Esophagus squamous epithelium (tissue), 5 donors: Measurements from ENCODE around the gene ASNS. TPM values are rescaled to one million over a fixed set of nuclear protein-coding genes. Genes with fewer than 3 reads are reported as not detected.
A peak's percentile ranks its signal among the peaks of the same experiment; 100 is the strongest.
"Not testable (repeated sequence)": the region's sequence is repeated elsewhere in the genome, so short reads cannot be mapped to it uniquely, and the experiment has no call there.

ENCODE experiments used
- DNase-seq: peaks from one replicate; lab custom pipeline; 2025; lab: John Stamatoyannopoulos, UW
- H3K27ac ChIP-seq, 4 donors: fragments of 200-600 bp; sonication (generic); one replicate each; pipeline ENCODE4 v1.5.1; 2016 to 2019; ENCODE audit warnings: mild to moderate bottlenecking in 1 of 4
- H3K27me3 ChIP-seq, 4 donors: fragments of 200-600 bp; sonication (generic); 1 replicate in 3 of 4; 2 replicates in 1 of 4; pipeline versions ENCODE4 v1.5.1 to v1.6.0; 2017 to 2021; ENCODE audit warnings: antibody characterized with exemption in 1 of 4
- H3K36me3 ChIP-seq, 3 donors: fragments of 200-600 bp; sonication (generic); one replicate each; pipeline ENCODE4 v1.5.1; 2016 to 2019
- H3K4me1 ChIP-seq, 3 donors: fragments of 200-600 bp; sonication (generic); one replicate each; pipeline ENCODE4 v1.5.1; 2017 to 2019
- H3K4me3 ChIP-seq, 4 donors: fragments of 200-600 bp; sonication (generic); 1 replicate in 3 of 4; 2 replicates in 1 of 4; pipeline ENCODE4 v1.5.1; 2016 to 2019; ENCODE audit warnings: mild to moderate bottlenecking in 2 of 4, moderate library complexity in 1 of 4
- H3K9me3 ChIP-seq, 3 donors: fragments of 200-600 bp; sonication (generic); one replicate each; pipeline ENCODE4 v1.5.1; 2016 to 2019
- POLR2A ChIP-seq, 4 donors: fragments of 450-650 bp; IDR thresholded peaks; one replicate each; pipeline ENCODE4 v1.6.1; 2017; ENCODE audit warnings: antibody characterized with exemption in 4 of 4, mild to moderate bottlenecking in 4 of 4, moderate library complexity in 3 of 4
- WGBS, 2 donors: methylation state at CpG; one replicate each; pipeline ENCODE4 v1.1.5; 2018; 5-methylcytosine and 5-hydroxymethylcytosine counted together
- intact Hi-C: fragments of 100-400 bp; cut with DNase I; formaldehyde crosslinking; loops from one replicate; pipeline ENCODE4 v1.15.0; 2022
- total RNA-seq, 4 donors: library from RNA; depleted of rRNA; stranded (reverse); fragments of >200 nt; gene quantifications; one replicate each; pipeline ENCODE4 v1.1.0, GENCODE V29; 2016
- TF ChIP-seq, protein P1 (sequence below), 6 experiments: fragments of 450-650 bp in 4 of 6; fragments of 200-600 bp in 2 of 6; sonication (generic) in 2 of 6; IDR thresholded peaks; one replicate each; pipeline ENCODE4 v1.5.1; 2016 to 2019; ENCODE audit warnings: antibody characterized with exemption in 6 of 6, mild to moderate bottlenecking in 4 of 6, moderate library complexity in 4 of 6
- donor health status: DM: yes; HTN: yes; CAD: no.

Gene ASNS, protein sequence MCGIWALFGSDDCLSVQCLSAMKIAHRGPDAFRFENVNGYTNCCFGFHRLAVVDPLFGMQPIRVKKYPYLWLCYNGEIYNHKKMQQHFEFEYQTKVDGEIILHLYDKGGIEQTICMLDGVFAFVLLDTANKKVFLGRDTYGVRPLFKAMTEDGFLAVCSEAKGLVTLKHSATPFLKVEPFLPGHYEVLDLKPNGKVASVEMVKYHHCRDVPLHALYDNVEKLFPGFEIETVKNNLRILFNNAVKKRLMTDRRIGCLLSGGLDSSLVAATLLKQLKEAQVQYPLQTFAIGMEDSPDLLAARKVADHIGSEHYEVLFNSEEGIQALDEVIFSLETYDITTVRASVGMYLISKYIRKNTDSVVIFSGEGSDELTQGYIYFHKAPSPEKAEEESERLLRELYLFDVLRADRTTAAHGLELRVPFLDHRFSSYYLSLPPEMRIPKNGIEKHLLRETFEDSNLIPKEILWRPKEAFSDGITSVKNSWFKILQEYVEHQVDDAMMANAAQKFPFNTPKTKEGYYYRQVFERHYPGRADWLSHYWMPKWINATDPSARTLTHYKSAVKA
- 10 to 100 TPM in 2 of 4 donors, 1 to 10 TPM in 2; 7.5 to 19.8 (median 10.7) TPM for total RNA-seq

DNA sequence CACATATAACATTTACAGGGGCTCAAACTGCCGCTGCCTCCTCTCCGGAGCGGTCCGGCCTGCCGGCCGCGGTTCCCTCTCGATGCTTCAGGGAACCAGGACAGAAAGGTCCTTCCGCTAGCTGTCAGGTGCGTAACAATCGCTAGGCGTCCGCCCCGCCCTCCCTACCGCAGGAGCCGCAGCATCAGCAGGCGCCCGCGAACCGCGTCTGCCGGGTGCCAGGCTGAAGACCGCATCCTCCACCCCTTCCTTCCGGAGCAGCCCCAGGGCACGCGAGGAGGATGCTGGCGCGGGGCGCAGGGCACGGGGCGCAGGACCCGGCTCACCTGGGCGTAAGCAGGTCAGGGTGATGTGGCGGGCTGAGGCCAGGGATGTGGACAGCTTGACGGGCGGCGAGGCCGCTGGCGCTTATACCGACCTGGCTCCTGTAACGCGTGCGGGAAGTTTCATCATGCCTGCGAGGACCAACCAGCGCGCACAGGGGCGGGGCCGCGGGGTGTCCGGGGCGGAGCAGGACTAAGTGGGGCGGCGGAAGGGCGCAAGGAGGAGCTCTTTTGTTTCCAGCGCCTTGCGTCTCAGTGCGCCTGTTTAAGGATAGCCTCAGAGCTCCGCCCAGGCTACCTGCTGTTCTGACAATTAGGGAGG is at the start of gene ASNS:
TSS of gene ASNS (minus strand) at position 384 of the 645 bp plus-strand sequence. CDS start 3,252 bp downstream, outside the sequence.
- TF ChIP-seq, protein P1, sequence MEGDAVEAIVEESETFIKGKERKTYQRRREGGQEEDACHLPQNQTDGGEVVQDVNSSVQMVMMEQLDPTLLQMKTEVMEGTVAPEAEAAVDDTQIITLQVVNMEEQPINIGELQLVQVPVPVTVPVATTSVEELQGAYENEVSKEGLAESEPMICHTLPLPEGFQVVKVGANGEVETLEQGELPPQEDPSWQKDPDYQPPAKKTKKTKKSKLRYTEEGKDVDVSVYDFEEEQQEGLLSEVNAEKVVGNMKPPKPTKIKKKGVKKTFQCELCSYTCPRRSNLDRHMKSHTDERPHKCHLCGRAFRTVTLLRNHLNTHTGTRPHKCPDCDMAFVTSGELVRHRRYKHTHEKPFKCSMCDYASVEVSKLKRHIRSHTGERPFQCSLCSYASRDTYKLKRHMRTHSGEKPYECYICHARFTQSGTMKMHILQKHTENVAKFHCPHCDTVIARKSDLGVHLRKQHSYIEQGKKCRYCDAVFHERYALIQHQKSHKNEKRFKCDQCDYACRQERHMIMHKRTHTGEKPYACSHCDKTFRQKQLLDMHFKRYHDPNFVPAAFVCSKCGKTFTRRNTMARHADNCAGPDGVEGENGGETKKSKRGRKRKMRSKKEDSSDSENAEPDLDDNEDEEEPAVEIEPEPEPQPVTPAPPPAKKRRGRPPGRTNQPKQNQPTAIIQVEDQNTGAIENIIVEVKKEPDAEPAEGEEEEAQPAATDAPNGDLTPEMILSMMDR (IDR thresholded peaks at IDR 0.05) = no peak
- peak in 2 of 4 donors; percentile 50 to 75 for TF ChIP-seq POLR2A (IDR thresholded peaks at IDR 0.05)
- intact Hi-C loops = no loop called here
- Histone ChIP-seq H3K4me1 (peaks cover 0 to 20% (median 0%) of the 10 kb centered on the region in 3 donors), H3K27me3 (no peaks in the 10 kb centered on the region), H3K9me3 (no peaks in the 10 kb centered on the region), H3K4me3 (peak within 1 kb of the TSS; percentile 60 to 78 (median 75)), H3K36me3 (peaks cover 0 to 15% (median 0%) of the 10 kb centered on the region in 3 donors), H3K27ac (peak within 1 kb of the TSS; percentile 70 to 89 (median 82))
- peak; percentile 62 for DNase-seq
- WGBS, 2 donors = 0 to 2% methylated on average over 6 to 10 of the region's 58 CpGs

DNA sequence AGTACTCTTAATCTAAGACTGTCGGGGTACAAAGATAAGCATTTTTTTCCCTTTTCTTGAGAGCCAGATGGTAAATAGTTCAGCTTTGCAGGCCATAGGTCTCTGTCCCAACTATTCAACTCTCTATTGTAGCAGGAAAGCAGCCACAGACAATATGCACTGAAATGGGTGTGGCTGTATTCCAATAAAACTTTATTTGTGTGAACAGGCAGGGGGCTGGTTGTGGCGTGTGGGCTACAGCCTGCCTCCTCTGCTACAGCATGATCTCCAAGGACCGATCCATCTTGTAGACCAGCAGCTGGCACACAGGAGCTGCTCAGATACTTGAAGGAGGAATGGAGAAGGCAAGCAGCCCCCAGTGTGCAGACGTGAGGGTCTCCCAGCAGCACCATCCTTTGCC is 49.0 kb upstream of the ASNS start:
- 86 to 100% methylated on average over 1 of the region's 4 CpGs for WGBS, 2 donors
- H3K9me3 ChIP-seq, H3K27me3 ChIP-seq, H3K27ac ChIP-seq, H3K4me3 ChIP-seq, H3K36me3 ChIP-seq, intact Hi-C loops, H3K4me1 ChIP-seq, DNase-seq: not testable (repeated sequence)

DNA sequence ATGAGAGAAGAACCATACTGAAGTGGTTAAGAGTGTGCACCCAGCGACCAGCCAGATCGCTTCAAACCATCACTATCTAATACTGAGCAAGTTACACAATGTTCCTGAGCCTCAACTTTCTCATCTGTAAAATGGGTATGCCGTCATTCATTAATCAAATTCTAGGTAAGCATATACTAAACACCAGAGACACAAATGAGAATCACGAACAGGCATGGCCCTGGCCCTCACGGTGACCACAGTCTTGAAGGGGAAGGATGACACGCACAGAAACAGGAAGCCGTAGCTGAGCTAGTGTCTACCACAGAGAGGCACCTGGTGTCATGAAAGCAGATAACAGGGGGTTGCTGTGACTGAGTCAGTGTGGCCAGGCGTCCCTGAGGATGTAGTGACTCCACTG is 43.1 kb upstream of the ASNS start:
- intact Hi-C loops, H3K9me3 ChIP-seq, H3K4me1 ChIP-seq, H3K4me3 ChIP-seq, H3K36me3 ChIP-seq, H3K27me3 ChIP-seq, H3K27ac ChIP-seq, DNase-seq: not testable (repeated sequence)
- WGBS, 2 donors = 85 to 88% methylated on average over 4 to 7 of the region's 8 CpGs

DNA sequence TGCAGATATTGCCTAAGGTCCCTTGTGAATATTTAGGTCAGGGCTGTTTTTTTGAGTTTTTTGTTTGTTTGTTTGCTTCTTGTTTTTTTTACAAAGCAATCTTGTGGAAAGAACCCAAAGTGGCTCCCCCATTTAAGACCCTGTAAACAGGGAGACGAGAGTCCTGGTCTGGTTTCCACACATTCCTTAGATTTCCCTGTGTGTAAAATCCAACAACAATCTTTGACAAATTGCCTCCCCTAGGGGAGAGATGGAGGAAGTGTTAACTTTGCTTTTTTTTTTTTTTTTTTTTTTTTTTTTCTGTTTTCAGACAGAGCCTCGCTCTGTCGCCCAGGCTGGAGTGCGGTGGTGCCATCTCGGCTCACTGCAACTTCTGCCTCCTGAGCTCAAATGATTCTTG is 40.1 kb upstream of the ASNS start:
- DNase-seq, H3K27me3 ChIP-seq, H3K4me3 ChIP-seq, H3K9me3 ChIP-seq, intact Hi-C loops, H3K27ac ChIP-seq, H3K36me3 ChIP-seq, H3K4me1 ChIP-seq: not testable (repeated sequence)
- WGBS, 2 donors = 70 to 82% methylated on average over 5 of the region's 5 CpGs

DNA sequence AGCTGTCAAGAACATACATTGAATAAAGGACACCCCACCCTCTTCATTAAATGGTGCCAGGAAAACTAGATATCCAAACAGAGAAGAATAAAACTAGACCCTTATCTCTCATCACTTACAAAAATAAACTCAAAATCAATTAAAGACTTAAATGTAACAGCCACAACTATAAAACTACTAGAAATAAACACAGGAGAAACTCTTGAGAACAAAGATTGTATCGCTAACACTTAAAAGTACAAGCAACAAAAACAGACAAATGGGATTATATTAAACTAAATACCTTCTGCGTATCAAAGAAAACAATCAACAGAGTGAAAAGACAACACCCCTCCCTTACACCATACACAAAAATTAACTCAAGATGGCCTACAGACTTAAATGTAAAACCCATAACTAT is 24.7 kb upstream of the ASNS start:
- H3K4me1 ChIP-seq, DNase-seq, intact Hi-C loops, H3K4me3 ChIP-seq, H3K36me3 ChIP-seq, H3K27me3 ChIP-seq, H3K27ac ChIP-seq, H3K9me3 ChIP-seq: not testable (repeated sequence)
- 80 to 82% methylated on average over 2 of the region's 2 CpGs for WGBS, 2 donors

DNA sequence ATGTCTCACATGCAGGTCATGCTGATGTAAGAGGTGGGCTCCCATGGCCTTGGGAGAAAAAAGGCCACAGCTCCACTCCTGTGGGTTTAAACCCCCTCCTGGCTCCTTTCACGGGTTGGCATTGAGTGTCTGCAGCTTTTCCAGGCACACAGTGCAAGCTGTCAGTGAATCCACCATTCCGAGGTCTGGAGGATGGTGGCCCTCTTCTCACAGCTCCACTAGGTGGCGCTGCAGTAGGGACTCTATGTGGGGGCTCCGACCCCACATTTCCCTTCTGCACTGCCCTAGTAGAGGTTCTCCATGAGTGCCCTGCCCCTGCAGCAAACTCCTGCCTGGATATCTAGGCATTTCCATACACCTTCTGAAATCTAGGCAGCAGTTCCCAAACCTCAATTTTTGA is 19.5 kb upstream of the ASNS start:
- DNase-seq, intact Hi-C loops, H3K9me3 ChIP-seq, H3K36me3 ChIP-seq, H3K27me3 ChIP-seq, H3K4me3 ChIP-seq, H3K4me1 ChIP-seq, H3K27ac ChIP-seq: not testable (repeated sequence)
- 28 to 40% methylated on average over 4 of the region's 4 CpGs for WGBS, 2 donors

DNA sequence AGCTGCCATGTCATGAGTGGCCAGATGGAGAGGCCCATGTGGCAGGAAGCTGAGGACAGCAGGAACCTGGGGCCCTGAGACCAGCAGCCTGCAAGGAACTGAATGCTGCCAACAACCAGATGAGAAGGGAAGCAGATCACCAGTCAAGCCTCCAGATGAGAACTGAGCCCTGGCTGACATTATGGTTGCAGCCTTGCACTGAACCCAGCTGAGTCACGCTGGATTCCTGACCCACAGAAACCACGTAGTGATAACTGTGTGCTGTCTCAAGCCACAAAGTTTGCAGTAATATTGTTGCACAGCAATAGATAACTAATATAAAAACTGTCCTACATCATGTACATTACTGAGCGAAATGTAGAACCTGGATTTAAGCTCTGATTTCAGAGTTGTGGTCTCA is 7.3 kb upstream of the ASNS start:
- H3K9me3 ChIP-seq, DNase-seq, H3K27ac ChIP-seq, H3K27me3 ChIP-seq, H3K4me1 ChIP-seq, H3K36me3 ChIP-seq, intact Hi-C loops, H3K4me3 ChIP-seq: not testable (repeated sequence)
- 65 to 82% methylated on average over 2 of the region's 3 CpGs for WGBS, 2 donors

DNA sequence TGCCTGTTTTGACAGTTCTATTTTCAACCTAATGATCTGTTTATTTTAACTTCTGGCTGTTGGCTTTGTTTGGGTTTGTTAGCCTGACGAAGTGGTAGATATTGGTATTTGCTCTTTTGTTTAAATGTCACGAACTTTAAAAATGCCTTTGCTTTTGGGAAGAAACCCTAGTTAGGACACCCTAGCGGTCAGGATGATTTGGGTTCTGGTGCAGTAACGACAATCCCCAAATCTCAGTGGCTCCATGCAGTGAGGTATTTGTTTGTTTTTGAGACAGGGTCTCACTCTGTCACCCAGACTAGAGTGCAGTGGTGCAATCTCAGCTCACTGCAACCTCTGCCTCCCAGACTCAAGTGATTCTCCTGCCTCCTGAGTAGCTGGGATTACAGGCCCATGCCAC is 2.7 kb upstream of the ASNS start:
- H3K36me3 ChIP-seq, H3K9me3 ChIP-seq, intact Hi-C loops, H3K27me3 ChIP-seq, DNase-seq, H3K4me3 ChIP-seq, H3K27ac ChIP-seq: not testable (repeated sequence)
- peaks cover 0 to 20% (median 0%) of the 10 kb centered on the region in 3 donors for H3K4me1 ChIP-seq
- 73 to 79% methylated on average over 2 to 4 of the region's 4 CpGs for WGBS, 2 donors
